Right ventricle myocardium superior (tissue), 1 donor: ENCODE results near the gene ZNF410. TPM values are rescaled to one million over a fixed set of nuclear protein-coding genes. Genes with fewer than 3 reads are reported as not detected.

ENCODE experiments used
- ATAC-seq: fragments of 200-7000 bp; cut with Tn5 transposase; one replicate; pipeline ENCODE4 v1.9.1; 2020; ENCODE audit warnings: mild to moderate bottlenecking; ENCODE audit not compliant: poor library complexity
- DNase-seq: peaks from one replicate; pipeline ENCODE4 v3.0.0-alpha.2; 2020
- intact Hi-C: fragments of 100-400 bp; cut with DNase I; formaldehyde crosslinking; loops from one replicate; pipeline ENCODE4 v1.11.2; 2022
- total RNA-seq: library from RNA; stranded (reverse); fragmentation: NEBNext Ultra II Directional; extraction: Animal tissue kit (Norgen Biotek cat#: 25700); gene quantifications from one replicate; pipeline ENCODE4 v1.2.1, GENCODE V29; 2021
- donor health status: DM: no; HTN: yes; CAD: no; lungs with severe emphysema.

Gene ZNF410
- total RNA-seq, 1 donor from 2014 or later = 14.7 TPM

DNA sequence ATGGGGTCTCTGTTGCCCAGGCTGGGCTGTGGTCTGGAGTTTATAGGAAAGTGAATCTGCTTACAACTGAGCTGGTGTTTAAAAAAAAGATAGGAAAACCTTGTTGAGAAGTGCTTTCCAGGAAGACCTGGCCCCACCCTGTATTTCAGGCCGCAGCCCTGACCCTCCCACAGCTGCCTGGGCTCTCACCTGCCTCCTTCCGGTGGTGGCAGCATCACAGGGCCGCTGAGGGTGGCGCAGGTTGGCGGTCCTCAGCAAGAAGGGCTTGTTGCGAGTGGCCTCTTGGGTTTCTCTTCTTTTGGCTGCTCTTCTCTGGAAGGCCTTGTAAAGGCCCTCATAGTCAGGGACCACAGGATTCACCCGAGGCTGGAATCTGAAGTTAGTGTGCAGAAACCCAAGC lies 55.5 kb downstream of the ZNF410 start:
- intact Hi-C loops = no loop called here
- ATAC-seq (no peak), DNase-seq (no peak)

DNA sequence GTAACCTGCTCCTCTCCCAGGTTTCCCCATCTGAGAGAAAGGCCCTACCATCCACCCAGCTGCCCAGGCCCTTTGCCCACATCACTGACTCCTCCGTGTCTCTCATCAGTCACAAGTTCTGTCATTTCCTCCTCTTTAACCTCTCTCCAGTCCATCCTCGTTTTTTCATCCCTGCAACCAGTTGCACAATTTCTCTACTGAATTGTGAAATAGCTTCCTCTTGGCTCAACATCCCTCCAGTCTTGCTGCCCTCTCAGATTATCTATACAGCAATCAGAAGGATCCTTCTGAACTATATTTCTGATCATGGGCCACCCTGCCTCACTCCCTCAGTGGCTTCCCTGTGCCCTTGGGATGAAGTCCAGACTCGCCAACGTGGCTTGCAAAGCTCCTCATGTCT lies 56.4 kb downstream of the ZNF410 start:
- intact Hi-C loops = no loop called here
- ATAC-seq = peak; percentile 80
- no peak for DNase-seq

DNA sequence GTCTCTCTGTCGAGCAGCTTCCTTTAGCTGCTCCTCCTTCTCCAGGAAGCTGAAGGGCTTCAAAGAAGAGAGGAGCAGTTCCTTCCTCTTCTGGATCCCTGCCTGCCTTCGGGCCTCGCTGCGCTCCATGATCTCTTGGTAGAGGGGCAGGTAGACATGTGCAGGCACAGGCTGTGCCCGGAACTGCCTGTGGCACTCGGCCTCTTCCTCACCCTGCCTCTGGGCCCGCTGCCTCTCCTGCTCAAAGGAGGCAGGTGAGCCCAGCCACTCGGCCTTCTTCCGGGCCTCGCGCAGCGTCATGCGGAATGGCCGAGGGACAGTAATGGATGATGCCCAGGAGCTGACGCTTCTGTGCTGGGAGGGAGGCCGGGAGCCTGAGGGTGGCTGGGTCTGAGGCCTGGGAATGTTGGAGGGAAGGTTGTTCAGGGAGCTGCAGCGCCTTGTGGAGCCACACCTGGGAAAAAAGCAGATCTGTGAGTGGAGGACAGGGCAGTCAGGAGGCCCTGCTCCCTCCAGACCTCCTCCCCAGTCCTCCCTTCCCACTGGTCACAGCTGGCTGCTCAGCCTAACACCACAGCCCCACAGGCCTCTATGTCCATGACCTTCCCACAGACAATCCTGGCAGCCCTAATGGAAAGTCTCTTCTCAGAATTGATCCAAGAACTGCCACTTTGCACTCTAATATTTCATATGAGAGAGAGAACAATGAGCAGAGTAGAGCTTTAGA lies 57.9 kb downstream of the ZNF410 start:
- no peak for ATAC-seq
- DNase-seq = no peak
- intact Hi-C loops = no loop called here

DNA sequence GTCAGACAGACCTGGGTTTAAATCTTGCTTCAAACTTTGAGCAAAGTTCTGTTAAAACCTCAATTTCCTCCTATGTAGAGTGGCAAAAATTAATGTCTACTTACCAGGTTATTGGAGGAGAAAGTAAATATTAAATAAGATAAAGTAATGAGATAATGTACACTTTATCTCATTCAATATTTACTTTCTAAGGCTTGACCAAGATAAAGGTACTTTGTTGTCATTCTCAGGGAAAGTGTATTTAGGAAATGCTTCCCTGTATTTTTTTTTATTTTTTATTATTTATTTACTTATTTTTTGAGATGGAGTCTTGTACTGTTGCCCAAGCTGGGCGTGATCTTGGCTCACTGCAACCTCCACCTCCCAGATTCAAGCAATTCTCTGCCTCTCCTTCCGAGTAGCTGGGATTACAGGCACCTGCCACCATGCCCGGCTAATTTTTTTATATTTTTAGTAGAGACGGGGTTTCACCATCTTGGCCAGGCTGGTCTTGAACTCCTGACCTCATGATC lies 58.6 kb downstream of the ZNF410 start:
- DNase-seq = no peak
- ATAC-seq = no peak
- intact Hi-C loops = no loop called here

DNA sequence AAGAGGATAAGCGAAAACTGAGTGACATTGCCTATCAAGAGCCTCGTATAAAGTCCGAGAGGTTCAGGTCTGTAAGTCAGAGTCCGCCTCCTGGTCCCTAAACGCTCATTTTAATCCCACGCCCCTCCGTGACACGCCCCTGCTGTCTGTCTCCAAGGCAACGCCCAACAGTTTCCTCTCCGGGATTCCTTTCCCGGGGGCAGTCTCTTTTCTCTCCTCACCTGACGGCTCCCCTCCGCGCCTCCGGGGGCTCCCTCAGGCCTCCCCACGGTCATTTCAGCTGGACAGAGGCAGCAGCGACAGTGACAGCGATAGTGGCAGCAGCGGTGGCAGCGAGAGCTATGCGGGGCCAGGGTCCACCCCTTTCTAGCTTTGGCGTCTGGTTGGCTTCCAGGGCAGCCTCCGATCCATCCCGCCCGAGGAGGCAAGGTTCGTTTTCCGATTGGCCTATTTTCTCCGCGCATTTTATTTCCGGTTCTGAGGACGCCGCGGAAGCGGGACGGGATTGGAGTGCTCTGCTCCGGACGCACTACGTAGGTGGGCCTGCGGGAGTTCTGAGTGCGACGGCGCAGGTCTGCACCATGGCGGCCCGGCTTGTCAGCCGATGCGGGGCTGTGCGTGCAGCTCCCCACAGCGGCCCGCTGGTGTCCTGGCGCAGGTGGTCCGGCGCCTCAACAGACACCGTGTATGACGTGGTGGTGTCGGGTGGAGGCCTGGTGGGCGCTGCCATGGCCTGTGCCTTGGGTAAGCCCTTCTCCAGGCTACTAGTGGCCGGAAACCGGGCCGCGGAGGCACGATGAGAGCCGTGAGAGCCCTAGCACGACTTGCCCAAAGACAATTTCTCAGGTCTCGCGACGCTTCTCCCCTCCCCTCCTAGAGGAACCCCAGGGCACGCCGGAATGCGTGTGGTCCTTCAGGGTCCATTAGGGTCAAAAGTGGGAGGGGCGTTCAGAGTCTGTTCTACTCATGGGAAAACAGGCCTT lies 63.4 kb downstream of the ZNF410 start, which contains the start of the genes COQ6 and FAM161B:
TSS of gene COQ6 (plus strand) at position 551 of the 983 bp plus-strand sequence. CDS start at position 582, 31 bp downstream.
TSS of gene FAM161B (minus strand) at position 343 of the 983 bp plus-strand sequence. CDS start at position 275, 68 bp downstream.
- DNase-seq = peak; percentile 96
- peak; percentile 98 for ATAC-seq
- intact Hi-C loops = no loop called here

DNA sequence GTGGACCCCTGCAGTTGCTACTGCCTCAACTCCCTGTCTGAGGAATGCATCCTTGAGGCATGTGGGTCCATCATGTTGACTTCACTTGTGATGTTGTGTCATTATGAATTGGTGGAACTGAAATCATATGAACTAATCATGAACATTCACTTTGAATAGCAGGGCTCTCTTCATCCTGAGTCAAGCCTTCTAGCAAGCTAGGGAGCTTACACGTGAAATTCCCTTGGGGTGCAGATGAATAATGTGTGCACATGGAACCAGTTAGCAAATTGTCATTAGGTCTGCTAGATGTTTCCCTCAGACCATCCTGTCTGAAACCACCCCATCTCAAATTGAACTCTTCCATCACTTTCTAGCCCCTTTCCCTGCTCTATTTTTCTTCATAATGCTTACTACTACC lies 67.1 kb downstream of the ZNF410 start:
- intact Hi-C loops = no loop called here
- ATAC-seq = no peak

DNA sequence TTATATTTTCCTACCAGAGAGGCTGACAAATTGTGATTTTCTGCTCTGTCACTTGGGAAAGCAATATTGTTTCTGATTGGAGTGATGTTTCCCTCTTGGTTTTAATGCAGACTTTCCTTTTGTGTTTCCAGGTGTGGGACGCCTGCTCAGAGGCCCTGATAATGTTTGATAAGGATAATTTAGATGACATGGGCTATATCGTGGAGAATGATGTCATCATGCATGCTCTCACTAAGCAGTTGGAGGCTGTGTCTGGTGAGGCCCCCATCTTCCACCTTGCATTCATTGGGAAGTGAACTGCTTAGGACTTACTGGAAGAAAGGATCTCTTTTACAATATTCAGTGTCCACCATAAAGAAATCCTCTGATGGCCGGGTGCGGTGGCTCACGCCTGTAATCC lies 69.0 kb downstream of the ZNF410 start:
- DNase-seq (no peak), ATAC-seq (no peak)
- intact Hi-C loops = no loop called here

More for the DNA sequence above, 67.1 kb downstream of the ZNF410 start:
- no peak for DNase-seq

DNA sequence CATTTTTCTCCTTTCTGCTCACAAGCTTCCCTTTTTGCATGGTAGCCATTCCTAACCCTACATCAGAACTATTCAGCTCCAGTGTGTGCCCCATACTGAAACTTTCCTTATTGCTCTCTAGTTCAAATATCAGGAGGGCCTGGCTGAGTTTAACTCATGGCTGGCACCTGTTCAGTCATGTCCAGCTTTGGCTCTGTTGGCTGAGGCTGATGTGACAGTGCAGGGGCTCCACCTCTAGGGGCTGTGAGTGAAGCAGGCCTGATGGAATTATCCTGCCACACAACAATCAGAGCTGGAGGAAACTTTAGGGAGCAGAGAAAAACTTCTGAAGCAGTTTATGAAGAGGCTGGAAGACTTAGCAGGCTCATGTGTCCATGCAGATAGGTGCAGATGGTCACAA lies 71.9 kb downstream of the ZNF410 start:
- intact Hi-C loops = no loop called here
- ATAC-seq (no peak), DNase-seq (no peak)

DNA sequence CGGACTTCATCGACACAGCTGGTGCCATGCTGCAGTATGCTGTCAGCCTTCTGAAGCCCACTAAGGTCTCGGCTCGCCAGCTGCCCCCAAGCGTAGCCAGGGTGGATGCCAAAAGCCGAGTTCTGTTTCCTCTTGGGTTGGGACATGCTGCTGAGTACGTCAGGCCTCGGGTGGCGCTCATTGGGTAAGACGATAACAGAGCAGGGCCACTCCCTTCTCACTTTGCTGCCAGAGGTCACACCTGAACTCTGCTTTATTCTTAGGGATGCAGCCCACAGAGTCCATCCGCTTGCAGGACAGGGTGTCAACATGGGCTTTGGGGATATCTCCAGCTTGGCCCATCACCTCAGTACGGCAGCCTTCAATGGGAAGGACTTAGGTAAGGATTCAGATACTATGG lies 74.5 kb downstream of the ZNF410 start:
- intact Hi-C loops = no loop called here
- ATAC-seq = no peak

DNA sequence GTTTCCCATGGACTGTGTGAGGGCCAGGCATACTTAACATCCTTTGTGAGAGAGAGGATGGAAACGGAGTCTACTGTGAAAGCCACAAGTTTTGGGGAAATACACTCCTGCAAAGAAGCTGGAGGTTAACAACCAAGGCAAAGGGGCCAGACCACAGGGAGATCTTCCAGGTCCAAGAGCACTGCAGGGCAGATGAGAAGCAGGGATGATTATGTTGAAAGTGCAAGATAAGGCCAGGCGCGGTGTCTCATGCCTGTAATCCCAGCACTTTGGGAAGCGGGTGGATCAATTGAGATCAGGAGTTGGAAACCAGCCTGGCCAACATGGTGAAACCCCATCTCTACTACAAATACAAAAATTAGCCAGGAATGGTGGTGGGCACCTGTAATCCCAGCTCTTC lies 78.6 kb downstream of the ZNF410 start:
- DNase-seq (no peak), ATAC-seq (no peak)
- intact Hi-C loops = no loop called here

More for the DNA sequence above, 74.5 kb downstream of the ZNF410 start:
- DNase-seq = no peak

DNA sequence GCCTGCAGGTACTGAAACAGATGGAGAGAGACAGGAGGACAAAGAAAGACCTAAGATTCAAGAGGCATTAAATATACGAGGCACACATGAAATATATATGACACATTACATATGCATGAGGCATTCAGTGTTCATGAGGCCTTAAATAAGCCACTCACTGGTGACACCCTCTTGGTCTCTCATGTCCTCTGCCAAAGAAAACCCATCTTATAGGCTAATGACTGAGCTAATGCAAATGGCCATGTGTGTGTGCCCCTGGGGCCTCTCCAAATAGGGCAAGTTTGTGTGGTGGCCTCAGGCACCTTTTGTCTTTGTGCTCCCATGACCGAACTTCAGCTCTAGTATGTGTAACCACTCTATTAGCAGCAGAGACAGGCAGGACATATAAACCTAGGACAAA lies 82.2 kb downstream of the ZNF410 start:
- intact Hi-C loops = no loop called here
- ATAC-seq (no peak), DNase-seq (no peak)

DNA sequence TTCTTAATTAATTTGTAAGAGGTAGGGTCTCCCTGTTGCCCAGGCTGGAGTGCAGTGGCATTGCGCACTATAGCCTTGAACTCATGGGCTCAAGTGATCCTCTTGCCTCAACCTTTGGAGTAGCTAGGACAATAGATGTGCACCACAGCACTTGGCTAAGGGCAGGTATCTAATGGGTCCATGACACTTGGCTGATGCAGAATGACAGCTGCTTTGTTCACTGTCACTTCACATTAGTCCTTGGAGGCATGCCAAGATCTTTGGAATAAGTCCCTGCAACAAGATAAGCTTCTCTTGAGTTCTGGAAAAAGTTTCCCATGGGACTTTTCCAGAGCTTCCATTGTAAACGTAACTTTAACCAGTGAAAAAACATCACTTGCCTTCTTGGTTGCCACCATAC lies 86.8 kb downstream of the ZNF410 start:
- ATAC-seq (no peak), DNase-seq (no peak)
- intact Hi-C loops = no loop called here

DNA sequence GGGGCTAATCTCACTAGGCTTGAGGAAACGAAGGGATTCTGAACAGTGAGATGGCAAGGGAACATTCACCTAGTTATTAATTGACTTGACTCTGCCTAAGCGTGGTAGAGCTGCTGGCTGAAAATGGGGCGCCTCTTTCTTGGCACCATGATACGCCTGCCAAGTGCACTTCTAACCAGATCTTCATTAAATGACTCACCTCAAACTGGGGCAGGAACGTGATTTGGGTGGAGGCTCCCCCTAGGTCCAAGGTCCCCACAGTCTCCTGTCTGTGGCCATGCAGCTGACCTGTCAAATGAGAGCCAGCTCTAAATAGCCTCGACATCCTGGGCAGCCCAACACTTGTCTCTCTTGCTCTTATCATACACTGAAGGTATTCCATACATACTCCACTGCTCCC lies 89.5 kb downstream of the ZNF410 start:
- intact Hi-C loops = no loop called here
- ATAC-seq (no peak), DNase-seq (no peak)

DNA sequence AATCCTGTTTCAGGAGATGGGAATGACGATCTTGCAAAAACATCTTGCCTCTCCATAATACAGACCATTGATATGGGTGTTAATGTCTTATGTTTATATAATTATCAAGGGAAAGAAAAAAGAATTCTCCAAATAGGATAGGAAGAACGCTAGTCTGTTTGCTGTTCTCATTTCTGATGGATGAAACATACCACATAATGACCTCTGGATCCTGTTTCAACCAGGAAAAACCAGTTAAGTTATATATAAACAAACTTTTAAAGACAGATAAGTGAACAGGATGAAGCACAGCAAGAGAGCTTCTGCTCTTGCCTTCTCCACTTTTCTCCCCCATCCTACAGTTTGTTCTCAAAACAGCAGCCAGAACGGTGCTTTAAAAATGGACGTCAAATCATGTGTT lies 91.2 kb downstream of the ZNF410 start:
- no peak for ATAC-seq
- intact Hi-C loops = no loop called here

More for the DNA sequence above, 91.2 kb downstream of the ZNF410 start:
- no peak for DNase-seq

Other genes starting within 250 kb of the ZNF410 start
- gene DNAL1, start 241.9 kb upstream of the ZNF410 start, total RNA-seq = 11.5 TPM
- gene PNMA1, start 172.5 kb upstream of the ZNF410 start, total RNA-seq = 12.9 TPM
- gene PTGR2, start 35.0 kb upstream of the ZNF410 start, total RNA-seq = 35.7 TPM
- gene FAM161B, start 63.2 kb downstream of the ZNF410 start, total RNA-seq = 4.1 TPM
- 49.9 TPM for gene COQ6, start 63.4 kb downstream of the ZNF410 start, total RNA-seq
- gene ENTPD5, start 132.4 kb downstream of the ZNF410 start, total RNA-seq = 5.6 TPM
- gene BBOF1, start 132.5 kb downstream of the ZNF410 start, total RNA-seq = 2.3 TPM
- 56.9 TPM for gene ALDH6A1, start 197.6 kb downstream of the ZNF410 start, total RNA-seq
- 5.6 TPM for gene LIN52, start 198.1 kb downstream of the ZNF410 start, total RNA-seq